HuH-7.5 (cell line): ENCODE measurements around the gene PCNA.
"Not testable (repeated sequence)": the region's sequence is repeated elsewhere in the genome, so short reads cannot be mapped to it uniquely, and the experiment has no call there.

Experiments
- DNase-seq: peaks from one replicate; pipeline ENCODE4 v3.0.0; 2011; ENCODE audit warnings: low spot score

PCNA gene

DNA sequence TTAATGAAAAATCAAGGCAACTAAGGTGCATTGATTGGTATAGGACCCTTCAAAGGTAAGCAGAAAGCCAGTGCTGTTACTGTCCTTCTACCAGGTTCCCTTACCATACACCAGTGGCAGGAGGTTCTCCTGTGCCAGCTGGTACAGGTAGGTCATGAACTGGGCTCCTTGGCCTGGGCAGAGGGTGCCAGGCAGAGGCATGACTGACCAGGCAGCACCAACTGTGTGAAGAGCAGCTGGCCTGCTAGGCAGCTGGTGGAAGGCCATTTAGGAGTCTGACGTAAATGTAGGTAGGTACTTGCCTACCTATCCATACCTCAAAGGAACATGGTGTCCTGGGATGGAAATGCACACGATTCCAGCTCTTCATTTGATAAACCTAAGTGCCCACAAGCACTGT is 23.3 kb downstream of the PCNA start:
- no peak for DNase-seq

DNA sequence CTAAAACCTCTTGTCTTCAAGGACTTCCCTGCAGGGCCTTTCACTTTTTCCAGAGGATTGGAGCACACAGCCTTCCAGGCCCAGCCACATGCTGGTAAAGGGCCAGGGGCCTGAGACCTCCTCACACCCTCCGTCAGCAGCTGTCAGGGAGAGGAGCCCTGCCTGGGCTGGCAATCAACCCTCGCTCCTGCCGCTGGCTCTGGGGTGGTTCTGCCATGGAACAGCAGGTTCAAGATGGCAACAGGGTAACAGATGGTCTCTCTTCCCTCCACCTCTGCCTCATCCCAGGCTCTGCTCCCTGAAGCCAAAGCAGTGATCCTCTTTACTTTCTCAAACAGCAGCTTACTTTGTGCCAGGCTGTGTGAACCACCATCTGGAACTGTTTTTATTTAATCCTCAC is 23.8 kb downstream of the PCNA start:
- DNase-seq = no peak

DNA sequence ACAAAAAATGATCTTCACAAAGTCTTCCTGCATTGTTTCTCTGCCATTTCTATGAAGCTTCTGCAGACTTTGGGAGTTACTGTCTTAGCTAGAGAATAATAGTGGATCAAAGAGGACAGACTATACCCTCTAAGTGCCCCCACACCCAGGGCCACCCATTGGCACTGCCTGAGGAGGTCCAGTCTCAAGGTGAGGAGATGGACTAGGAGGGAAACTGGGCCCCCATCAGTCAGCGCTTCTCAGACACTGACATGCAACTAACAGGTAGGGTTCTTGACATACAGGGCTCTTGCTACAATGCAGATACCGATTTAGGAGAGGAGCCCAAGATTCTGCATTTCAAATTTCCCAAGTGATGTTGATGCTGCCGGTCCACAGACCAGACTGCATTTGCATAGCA is 24.3 kb downstream of the PCNA start:
- DNase-seq = no peak

DNA sequence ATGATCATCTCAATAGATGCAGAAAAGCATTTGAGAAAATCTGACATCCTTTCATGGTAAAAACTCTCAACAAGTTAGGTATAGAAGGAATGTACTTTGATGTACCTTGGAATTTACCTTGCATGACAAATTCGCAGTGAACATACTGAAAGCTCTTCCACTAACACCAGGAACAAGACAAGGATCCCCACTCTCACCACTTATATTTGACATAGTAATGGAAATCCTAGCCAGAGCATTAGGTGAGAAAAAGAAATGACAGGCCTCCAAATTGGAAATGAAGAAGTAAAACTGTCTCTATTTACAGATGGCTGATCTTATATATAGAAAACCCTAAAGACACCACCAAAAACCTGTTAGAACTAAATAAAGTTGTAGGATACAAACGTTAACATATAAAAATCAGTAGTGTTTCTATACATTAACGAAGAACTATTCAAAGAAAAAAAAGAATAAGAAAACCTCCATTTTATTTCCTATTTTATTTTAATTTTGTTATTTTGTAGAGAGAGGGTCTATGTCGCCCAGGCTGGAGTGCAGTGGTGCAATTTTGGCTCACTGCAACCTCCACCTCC is 26.9 kb downstream of the PCNA start:
- DNase-seq = no peak

DNA sequence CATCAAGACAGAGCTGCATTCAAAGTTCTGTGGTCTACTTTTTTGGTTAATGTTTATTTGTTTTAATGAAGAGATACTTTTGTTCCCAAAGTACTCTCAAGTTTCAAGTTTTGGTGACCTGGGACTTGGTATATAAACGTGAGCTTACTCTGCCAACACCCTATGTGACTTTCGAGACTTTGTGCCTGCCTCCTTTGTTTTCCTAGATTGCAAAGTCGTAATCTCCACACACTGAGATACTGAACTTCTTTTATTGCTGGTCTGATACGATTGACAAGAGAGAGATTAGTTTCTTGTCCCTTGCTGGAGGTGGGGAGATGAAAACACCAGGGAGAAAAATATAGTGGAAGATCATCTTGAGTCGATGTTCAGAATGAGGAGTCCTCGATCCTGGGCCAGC is 27.9 kb downstream of the PCNA start:
- no peak for DNase-seq

DNA sequence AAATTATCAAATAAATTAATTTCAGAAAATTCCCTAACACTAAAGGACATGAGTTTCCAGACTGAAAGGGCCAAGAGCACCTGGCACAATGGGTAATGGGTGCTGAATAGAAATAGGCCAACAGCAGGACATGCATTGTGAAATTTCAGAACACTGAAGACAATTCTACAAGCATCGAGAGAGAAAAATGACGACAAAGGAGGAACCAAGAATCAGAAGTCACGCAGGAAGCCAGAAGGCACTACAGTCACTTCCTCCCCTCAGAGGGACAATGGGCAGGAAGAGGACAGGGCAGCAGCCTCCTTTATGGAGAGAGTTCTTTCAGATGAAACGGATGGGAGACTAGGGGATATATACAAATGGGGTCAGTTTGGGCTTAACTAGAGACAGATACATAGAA is 29.6 kb downstream of the PCNA start:
- no peak for DNase-seq

DNA sequence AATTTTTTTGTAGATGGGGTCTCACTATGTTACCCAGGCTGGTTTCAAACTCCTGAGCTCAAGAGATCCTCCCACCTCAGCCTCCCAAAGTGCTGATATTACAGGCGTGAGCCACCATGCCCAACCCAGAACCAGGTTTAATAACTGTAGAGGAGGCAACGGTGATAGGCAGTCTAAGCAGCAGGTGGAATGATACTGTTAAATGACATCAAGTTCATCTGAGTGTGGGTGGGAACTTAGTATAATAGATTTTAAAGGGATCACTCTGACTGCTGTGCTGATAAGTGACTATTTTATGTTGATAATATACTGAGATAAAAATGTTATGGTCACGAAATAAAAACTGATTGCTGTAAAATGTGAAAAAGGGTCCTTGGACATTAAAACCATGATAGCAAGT is 31.1 kb downstream of the PCNA start:
- no peak for DNase-seq

DNA sequence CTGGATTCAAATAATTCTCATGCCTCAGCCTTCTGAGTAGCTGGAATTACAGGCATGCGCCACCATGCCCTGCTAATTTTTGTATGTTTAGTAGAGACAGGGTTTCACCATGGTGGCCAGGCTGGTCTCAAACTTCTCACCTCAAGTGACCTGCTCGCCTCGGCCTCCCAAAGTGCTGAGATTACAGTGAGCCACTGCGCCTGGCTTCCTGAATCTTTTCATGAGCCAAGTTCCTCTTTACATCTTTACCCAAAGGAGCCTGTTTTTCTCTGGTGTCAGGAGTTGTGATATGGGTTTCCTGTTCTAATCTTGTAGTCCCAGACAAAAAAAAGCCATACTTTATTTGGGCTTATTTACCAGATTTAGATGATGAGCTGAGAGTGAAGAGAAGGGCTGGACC is 34.4 kb downstream of the PCNA start:
- DNase-seq = no peak

DNA sequence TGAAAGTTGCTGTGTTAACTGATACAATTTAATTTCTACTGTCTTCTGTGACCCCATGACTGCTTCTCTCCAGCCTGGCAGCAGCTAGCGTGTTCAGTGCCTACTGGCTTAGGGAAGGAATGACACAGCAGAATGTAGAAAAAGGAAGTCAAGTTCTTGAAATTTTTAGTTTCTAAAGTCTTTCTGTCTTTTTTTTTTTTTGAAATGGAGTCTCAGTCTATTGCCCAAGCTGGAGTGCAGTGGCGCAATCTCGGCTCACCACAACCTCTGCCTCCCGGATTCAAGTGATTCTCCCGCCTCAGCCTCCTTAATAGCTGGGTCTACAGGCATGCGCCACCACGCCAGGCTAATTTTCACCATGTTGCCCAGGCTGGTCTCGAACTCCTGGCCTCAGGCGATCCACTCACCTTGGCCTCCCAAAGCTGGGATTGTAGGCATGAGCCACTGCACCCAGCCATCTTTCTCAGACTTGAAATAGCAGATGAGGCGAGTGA is 39.3 kb downstream of the PCNA start:
- DNase-seq = no peak

DNA sequence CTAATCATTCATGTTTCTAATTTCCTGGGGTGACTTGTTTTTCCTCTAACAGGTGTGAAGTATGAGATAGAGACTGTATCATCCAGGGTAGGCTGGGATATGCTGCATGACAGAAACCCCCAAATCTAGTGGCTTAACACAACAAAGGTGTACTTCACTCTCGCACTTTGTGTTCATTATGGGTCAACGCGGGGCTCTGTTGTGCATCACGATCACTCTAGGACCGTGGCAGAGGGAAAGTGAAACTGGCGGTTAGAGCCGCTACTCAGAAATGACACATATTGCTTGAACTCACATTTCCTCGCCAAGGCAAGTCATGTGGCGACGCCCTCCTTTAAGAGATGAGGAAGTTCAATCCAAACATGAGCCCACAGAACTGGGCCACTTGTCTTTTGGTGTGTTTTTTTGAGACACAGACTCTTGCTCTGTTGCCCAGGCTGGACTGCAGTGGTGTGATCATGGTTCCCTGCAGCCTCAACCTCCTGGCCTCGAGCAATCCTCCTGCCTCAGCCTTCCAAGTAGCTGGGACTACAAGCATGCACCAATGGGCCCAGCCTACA is 41.3 kb downstream of the PCNA start:
- no peak for DNase-seq

DNA sequence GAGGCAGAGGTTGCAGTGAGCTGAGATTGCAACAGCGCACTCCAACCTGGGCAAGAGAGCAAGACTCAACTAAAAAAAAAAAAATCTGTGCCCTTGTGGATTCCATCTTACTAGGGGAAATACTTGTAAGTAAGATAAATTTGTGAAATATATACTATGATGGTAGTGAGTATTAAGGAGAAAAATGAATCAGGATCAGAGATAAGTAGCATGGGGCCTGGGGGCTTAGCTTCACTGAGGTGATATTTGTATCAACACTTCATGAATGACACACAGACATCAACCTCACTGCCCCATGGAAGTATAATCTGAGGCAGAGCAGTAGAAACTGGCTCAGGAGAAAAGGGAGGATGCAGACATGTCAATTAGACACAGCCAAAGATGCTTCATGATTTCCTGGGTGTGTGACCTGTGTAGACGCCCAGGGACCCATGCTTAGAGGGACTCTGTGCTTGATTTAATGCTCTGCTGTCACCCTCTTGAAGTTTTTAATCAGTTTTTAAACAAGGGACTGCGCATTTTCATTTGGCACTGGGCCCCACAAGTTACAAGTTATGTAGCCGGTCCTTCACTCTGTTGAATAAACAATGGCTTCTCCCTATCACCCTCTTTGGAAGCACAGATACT is 41.9 kb downstream of the PCNA start:
- DNase-seq = no peak

DNA sequence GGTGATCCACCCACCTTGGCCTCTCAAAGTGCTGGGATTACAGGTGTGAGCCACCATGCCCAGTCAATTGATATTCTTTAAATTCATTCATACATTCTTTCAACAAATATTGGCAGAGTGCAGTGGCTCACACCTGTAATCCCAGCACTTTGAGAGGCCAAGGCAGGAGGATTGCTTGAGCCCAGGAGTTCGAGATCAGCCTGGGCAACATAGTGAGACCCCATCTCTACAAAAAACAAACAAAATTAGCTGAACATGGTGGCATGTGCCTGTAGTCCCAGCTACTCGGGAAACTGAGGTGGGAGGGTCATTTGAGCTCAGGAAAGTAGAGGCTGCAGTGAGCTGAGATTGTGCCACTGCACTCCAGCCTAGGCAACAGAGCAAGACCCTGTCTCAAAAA is 42.8 kb downstream of the PCNA start:
- DNase-seq = not testable (repeated sequence)

DNA sequence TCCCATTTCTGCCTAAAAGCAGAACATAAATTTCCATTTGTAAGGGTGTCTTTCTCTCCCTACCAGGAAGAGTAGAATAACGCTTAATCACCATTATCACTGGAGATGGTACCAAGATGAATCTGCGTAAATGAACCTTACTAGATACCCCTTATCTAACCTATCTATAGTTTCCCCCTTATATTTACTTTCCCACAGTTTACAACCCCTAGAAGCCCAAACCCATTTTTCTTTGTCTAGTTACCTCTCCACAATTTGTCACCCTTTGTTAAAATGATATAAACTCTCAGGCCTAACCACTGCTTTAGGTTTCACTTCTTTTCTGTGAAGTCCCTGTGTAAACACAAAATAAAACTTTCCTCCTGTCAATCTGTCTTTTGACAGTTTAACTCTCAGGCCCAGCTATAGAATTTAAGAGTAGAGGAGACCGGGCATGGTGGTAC is 45.5 kb downstream of the PCNA start:
- no peak for DNase-seq

DNA sequence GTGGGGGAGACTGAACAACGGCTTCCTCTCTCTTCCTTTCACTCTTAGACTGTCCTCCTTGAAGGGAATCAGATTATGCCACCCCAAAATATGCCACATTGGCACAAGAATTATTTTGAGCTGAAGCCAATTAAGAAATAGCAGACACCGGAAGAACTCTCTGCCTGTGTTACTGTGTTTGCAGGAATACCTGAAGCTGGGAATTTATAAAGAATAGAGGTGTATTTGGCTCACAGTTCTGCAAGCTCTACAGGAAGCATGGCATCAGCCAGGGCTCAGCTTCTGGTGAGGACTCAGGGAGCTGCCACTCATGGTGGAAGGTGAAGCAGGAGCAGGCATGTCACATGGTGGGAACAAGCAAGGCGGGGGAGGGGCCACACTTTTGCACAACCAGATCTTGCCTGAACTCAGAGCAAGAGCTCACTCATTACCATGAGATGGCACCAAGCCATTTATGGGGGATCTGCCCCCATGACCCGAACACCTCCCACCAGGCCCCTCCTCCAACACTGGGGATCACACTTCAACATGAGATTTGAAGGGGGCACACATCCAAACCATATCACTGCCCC is 46.0 kb downstream of the PCNA start:
- DNase-seq = no peak

DNA sequence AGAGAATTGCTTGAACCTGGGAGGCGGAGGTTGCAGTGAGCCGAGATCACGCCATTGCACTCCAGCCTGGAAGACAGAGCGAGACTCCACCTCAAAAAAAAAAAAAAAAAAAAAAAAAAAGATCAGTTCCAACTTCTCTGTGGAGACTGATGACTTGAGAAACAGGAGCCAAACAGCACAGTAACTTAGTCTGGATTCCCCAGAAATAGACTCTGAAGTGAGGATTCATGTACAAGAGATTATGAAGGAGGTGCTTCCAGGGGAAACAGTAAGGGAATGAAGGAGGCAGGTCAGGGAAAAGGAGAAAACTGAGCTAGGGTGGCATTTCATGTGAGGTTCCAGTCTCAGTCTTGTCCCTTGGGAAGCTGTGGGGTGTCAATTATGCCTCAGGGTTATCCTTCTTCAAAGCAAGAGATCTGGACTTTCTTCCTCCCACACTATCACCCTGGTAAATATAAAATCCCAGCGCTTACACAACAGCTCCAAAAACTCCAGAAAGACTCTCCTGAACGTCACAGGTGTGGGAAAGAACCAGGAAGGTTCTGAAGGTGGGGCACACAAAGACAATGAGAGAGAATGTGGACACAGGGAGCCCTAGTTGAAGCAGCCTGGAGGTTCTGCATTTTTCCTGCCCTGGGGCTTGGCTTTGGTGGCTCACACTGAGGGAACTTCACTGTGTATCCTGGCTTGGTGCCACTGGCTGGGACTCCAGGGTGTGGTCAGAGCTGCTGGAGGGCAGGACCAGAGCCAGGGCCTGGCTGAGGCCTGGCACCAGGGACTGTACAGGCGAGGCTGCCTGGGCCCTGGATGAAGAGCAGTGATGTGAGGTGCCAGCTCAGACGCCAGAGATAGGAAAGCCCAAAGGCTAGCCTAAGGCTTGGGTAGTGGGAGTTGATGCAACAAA is 46.8 kb downstream of the PCNA start:
- peak; percentile 62 for DNase-seq

DNA sequence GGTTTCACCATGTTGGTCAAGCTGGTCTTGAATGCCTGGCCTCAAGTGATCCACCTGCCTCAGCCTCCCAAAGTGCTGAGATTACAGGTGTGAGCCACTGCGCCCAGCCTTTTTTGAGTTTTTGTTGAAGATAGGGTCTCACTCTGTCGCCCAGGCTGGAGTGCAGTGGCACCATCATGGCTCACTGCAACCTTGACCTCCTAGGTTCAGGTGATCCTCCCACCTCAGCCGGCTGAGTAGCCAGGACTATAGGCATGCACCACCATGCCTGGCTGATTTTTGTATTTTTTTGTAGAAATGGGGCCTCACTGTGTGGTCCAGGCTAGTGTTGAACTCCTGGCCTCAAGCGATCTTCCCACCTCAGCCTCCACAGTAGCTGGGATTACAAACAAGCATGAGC is 47.8 kb downstream of the PCNA start:
- DNase-seq = not testable (repeated sequence)

DNA sequence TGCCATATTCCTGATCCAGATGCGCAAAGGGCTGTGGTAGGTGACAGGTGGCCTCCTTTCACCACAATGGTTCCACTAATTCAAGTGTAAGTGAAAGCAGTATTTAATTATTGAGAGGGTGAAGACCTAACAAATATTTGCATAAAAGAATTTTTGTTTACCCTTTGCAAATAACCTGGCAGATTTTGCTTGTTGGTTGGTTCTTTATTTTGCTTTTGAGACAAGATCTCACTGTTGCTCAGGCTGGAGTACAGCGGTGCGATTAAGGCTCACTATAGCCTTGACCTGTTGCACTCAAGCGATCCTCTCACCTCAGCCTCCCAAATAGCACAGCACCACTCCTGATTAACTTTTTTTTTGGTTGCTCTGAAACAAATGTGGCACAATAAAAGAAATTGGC is 49.2 kb downstream of the PCNA start:
- DNase-seq = no peak

DNA sequence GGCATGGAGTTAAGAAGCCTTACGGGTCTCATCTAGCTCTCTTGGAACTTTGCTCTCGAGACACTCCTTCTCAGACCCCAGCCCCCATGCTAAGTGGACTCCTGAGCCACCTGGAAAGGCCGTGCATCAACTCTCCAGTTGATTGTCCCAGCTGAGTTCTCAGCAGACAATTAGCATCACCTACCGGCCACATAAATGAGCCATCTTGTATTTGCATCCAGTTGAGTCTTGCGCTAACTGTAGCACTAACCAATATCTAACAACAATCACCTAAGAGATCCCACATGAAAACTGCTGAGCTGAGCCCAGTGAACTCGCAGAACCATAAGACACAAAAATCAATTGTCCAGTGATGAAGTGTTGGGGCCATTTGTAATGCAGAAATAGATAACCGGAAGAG is 49.7 kb downstream of the PCNA start:
- no peak for DNase-seq

DNA sequence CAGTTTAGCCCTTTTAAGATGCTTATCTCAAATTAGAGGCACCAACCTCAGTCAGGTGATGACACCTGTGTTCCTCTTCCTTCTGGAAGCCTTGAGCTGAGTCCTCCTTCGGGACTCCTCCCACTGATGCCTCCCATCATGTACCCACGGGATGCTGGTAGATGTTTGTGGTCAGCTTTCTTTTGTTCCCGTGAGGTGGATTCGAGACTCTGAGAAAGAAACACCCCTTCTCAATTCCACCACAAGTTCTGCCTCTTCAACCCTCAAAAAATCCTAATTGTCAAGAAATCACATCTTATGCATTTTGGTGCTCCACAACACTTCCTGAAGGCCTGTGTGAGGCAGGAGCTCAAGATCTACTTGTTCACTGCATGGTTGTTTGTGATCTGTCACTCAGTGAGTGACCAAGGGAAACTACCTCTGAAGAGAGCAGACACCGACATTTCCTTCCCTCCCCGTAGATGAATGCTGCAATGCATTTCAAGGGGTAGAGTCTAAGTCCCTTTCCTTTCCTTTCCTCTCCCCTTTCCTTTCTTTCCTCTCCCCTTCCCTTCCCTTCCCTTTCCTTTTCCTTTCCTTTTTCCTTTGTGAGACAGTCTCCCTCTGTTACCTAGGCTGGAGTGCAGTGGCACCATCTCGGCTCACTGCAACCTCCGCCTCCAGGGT is 50.5 kb downstream of the PCNA start:
- no peak for DNase-seq

DNA sequence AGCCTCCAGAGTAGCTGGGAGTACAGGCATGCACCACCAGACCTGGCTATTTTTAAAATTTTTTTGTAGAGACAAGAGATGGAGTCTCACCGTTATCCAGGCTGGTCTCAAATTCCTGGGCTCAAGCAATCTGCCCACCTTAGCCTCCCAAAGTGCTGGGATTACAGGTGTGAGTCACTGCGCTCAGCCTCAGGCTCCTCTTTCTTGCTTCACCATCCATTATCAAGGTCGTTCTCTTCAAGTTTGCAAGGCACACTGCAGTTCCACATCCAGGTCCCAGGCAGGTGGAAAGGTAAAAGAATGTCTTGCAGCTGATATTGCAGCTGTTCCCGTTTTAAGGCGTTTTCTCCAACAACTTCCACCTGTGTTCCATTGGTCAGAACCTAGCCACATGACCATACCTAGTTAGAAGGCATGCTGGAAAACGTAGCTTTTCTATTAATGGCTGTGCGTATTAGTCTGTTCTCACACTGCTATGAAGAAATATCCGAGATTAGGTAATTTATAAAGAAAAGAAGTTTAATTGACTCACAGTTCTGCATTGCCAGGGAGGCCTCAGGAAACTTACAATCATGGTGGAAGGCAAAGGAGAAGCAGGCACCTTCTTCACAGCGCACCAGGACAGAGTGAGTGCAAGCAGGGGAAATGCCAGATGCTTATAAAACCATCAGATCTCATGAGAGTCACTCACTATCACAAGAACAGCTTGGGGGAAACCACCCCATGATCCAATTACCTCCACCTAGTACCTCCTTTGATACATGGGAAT is 51.7 kb downstream of the PCNA start:
- no peak for DNase-seq

DNA sequence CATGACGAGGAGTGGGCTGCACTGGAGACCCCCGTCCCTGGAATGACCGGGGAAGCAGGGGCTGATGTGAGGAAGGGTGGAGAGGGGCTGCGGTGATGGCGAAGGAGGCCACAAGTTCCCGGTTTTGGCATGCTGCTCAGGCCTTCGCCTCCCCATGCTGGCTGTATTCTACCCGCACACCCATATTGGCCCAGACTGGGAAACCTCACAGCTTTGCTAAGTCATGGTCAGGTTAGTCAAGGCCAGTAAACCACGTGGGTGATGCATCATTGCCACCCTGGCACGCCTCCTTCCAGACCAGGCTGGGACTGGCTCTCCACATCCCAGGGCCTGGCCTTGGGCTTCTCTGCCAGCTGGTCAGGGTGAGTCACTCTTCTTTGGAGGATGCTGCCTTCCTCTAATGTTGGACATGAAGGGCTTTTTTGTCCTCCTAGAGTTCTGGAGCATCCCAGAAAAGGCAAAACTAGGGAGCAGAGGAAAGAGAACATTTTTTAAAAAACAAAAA is 53.8 kb downstream of the PCNA start:
- DNase-seq = no peak
